NT2/D1 (cell line): ENCODE results near the gene ZBTB22.

Experiments
- SUZ12 ChIP-seq: IDR thresholded peaks from 2 replicates; pipeline ENCODE4 v1.6.1; 2011; ENCODE audit not compliant: insufficient read length, insufficient read depth; ENCODE audit errors: extremely low read depth
- YY1 ChIP-seq: IDR thresholded peaks from 2 replicates; pipeline ENCODE4 v1.6.1; 2011; ENCODE audit not compliant: insufficient read length, insufficient read depth

GRCh38 chr6:33333666-33334065 lies 16.1 kb upstream of the ZBTB22 start:
- TF ChIP-seq YY1, result no peak
- no peak for TF ChIP-seq SUZ12
